NCI-H526 treated with DMSO at 0.1 percent for 48 hours (cell line): ENCODE measurements around the gene TBC1D10A.

Experiments used
- DNase-seq: peaks from one replicate; lab custom pipeline; 2025; lab: John Stamatoyannopoulos, UW

The TBC1D10A gene

GRCh38 chr22:30318799-30319419 lies 7.8 kb downstream of the TBC1D10A start:
- no peak for DNase-seq

- DNase-seq: no peak
These were observed 9.0 kb downstream of the TBC1D10A start for GRCh38 chr22:30317778-30318177.

GRCh38 chr22:30315962-30316576 lies 10.7 kb downstream of the TBC1D10A start:
- DNase-seq: no peak

- DNase-seq: no peak
These were observed 11.8 kb downstream of the TBC1D10A start for GRCh38 chr22:30314915-30315314.

GRCh38 chr22:30313527-30314363 lies 13.0 kb downstream of the TBC1D10A start:
- DNase-seq: no peak

GRCh38 chr22:30312053-30312452 lies 14.7 kb downstream of the TBC1D10A start:
- no peak for DNase-seq

- DNase-seq: no peak
These were observed 15.6 kb downstream of the TBC1D10A start for GRCh38 chr22:30310881-30311771.

GRCh38 chr22:30309951-30310741 lies 16.6 kb downstream of the TBC1D10A start:
- DNase-seq: no peak

- DNase-seq: no peak
These were observed 18.1 kb downstream of the TBC1D10A start for GRCh38 chr22:30308518-30309230.

GRCh38 chr22:30308093-30308492 lies 18.6 kb downstream of the TBC1D10A start:
- no peak for DNase-seq

- no peak for DNase-seq
These were observed 19.6 kb downstream of the TBC1D10A start for GRCh38 chr22:30307041-30307574.

- no peak for DNase-seq
These were observed 20.1 kb downstream of the TBC1D10A start for GRCh38 chr22:30306627-30307011.

- no peak for DNase-seq
These were observed 20.7 kb downstream of the TBC1D10A start for GRCh38 chr22:30305906-30306626.

- DNase-seq: no peak
These were observed 21.2 kb downstream of the TBC1D10A start for GRCh38 chr22:30305519-30305905.

- DNase-seq: no peak
These were observed 22.1 kb downstream of the TBC1D10A start for GRCh38 chr22:30304495-30305244.

GRCh38 chr22:30302810-30303138 lies 24.0 kb downstream of the TBC1D10A start:
- DNase-seq: no peak

GRCh38 chr22:30301995-30302809 lies 24.5 kb downstream of the TBC1D10A start:
- no peak for DNase-seq

- DNase-seq: no peak
These were observed 27.4 kb downstream of the TBC1D10A start for GRCh38 chr22:30299322-30299721.
